Stimulated activated CD4-positive, alpha-beta T cell treated with anti-CD3 and anti-CD28 coated beads, TNF-alpha, amount 100 ng/mL, for 24 hours (primary cell): ENCODE results near the gene APBB2.
A peak's percentile ranks its signal among the peaks of the same experiment; 100 is the strongest.

Experiments used
- DNase-seq, 3 experiments: peaks; one replicate each; pipeline ENCODE4 v3.0.0-alpha.2; 2020; ENCODE audit warnings: low read depth in 3 of 3

APBB2 gene

GRCh38 chr4:41215969-41216293 is 1.6 kb upstream of the APBB2 start:
- DNase-seq, result peak in 1 of 3 experiments; percentile 4

- DNase-seq, result no peak
These were observed 813 bp upstream of the APBB2 start for GRCh38 chr4:41215155-41215554.

- no peak for DNase-seq
These were observed 444 bp upstream of the APBB2 start for GRCh38 chr4:41214825-41215146.

GRCh38 chr4:41213625-41214135 is 662 bp downstream of the APBB2 start:
- DNase-seq, result peak in 1 of 3 experiments; percentile 7

GRCh38 chr4:41212616-41213203 is 1.6 kb downstream of the APBB2 start:
- no peak for DNase-seq

GRCh38 chr4:41211951-41212615 is 2.3 kb downstream of the APBB2 start:
- DNase-seq, result no peak

GRCh38 chr4:41209901-41210300 is 4.4 kb downstream of the APBB2 start:
- no peak for DNase-seq

GRCh38 chr4:41209187-41209586 is 5.2 kb downstream of the APBB2 start:
- DNase-seq, result no peak

- no peak for DNase-seq
These were observed 7.0 kb downstream of the APBB2 start for GRCh38 chr4:41207291-41207831.

- DNase-seq, result no peak
These were observed 8.4 kb downstream of the APBB2 start for GRCh38 chr4:41205854-41206460.

GRCh38 chr4:41205130-41205529 is 9.2 kb downstream of the APBB2 start:
- DNase-seq, result no peak

- no peak for DNase-seq
These were observed 9.9 kb downstream of the APBB2 start for GRCh38 chr4:41204400-41204978.

- no peak for DNase-seq
These were observed 10.5 kb downstream of the APBB2 start for GRCh38 chr4:41203841-41204240.

- DNase-seq, result no peak
These were observed 11.3 kb downstream of the APBB2 start for GRCh38 chr4:41202820-41203568.

GRCh38 chr4:41202356-41202755 is 12.0 kb downstream of the APBB2 start:
- DNase-seq, result no peak

- no peak for DNase-seq
These were observed 13.8 kb downstream of the APBB2 start for GRCh38 chr4:41200486-41201017.

GRCh38 chr4:41199788-41200187 is 14.6 kb downstream of the APBB2 start:
- DNase-seq, result no peak

- no peak for DNase-seq
These were observed 16.3 kb downstream of the APBB2 start for GRCh38 chr4:41197996-41198395.

- no peak for DNase-seq
These were observed 16.8 kb downstream of the APBB2 start for GRCh38 chr4:41197495-41197894.

GRCh38 chr4:41196633-41197332 is 17.6 kb downstream of the APBB2 start:
- no peak for DNase-seq

- DNase-seq, result no peak
These were observed 22.2 kb downstream of the APBB2 start for GRCh38 chr4:41192136-41192535.
